Activated CD4-positive, CD25-positive, alpha-beta regulatory T cell treated with anti-CD3 and anti-CD28 coated beads, Interleukin-2, amount 50 U/mL, for 24 hours (primary cell): ENCODE results near the gene RPAIN.
"Not testable (repeated sequence)": the region's sequence is repeated elsewhere in the genome, so short reads cannot be mapped to it uniquely, and the experiment has no call there.

Experiments used
- ATAC-seq, 2 donors: fragments of 150-1000 bp; cut with Tn5 transposase; one replicate each; pipeline ENCODE4 v1.10.0; 2021; ENCODE audit warnings: mild to moderate bottlenecking in 1 of 2, moderate library complexity in 1 of 2

RPAIN gene

GRCh38 chr17:5430413-5430999 lies 10.5 kb downstream of the RPAIN start:
- ATAC-seq, result no peak

DNA sequence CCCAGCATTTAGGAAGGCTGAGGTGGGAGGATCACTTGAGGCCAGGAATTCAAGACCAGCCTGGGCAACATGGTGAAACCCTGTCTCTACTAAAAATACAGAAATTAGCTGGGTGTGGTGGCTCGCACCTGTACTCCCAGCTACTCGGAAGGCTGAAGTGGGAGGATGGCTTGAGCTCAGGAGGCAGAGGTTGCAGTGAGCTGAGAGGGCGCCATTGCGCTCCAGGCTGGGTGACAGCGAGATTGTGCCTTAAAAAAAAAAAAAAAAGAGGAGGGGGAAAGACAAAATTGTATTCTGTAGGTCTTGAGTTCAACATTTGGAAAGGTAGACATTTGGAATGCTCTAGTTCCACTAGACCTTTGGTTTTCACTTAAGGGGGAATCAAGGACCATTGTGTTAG lies 11.3 kb downstream of the RPAIN start:
- ATAC-seq, result not testable (repeated sequence)

- no peak for ATAC-seq
These were observed 12.1 kb downstream of the RPAIN start for GRCh38 chr17:5431949-5432556.

DNA sequence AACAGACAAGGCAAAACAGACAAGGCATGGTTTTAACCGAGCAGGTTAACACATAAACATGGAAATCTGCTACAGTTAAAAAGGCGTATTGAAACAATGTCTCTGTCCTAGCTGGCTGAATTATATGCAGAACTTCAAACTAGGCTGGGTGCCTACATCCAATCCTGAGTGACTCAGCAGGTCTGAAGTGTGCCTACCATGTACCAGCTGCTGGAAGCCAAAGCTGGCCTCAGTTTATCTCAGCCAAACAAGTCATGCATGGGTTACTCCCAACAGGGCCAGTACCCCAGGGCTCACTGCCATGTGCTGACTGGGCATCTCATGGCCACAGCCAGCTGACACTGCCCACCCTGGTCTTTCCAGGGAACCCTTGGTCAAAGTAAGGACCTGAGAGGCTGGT lies 15.0 kb downstream of the RPAIN start:
- no peak for ATAC-seq

DNA sequence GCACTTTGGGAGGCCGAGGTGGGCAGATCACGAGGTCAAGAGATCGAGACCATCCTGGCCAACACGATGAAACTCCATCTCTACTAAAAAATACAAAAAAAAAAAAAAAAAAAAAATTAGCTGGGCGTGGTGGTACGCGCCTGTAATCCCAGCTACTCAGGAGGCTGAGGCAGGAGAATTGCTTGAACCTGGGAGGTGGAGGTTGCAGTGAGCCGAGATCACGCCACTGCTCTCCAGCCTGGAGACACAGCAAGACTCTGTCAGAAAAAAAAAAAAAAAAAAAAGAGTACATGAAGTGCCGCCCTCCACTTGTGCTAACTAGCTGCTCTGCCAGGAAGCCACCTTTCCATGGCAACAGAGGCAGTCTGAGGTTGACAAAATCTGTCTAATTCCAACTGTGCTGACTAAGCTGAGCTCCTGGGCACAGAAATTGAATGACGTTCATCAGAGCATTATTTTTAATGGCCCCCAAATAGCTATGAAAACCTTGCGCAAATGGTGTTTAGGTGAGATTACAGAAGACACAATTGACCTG lies 15.9 kb downstream of the RPAIN start:
- ATAC-seq, result not testable (repeated sequence)

DNA sequence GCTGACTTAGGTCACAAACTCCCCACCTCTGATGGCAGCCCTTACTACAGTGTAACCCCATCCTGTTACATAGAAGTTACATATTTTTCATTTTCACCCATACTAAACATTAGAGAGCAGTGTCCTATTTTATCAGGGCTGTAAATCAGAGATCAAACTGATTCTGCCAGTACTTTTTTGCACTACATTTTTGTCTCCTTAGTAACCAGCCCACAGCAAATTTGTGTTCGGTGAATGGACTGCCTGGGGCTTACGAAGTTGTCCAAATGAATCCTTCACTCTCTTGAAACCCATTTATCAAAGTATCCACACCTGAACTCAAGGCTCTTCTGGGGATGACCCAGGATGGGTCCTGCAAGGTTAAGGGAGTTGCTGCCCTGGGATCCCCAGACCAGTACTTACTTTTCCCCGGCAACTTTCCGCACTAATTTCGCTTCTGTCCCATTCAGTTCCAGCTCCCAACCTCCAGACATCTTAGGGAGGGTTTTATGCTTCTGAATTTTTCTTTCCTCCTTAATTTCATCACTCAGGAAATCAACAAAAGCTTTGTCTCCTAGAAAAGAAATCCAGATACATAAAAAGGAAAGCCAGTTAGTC lies 17.8 kb downstream of the RPAIN start:
- ATAC-seq, result no peak

GRCh38 chr17:5438716-5439445 lies 18.9 kb downstream of the RPAIN start, which contains the start of gene C1QBP:
C1QBP (minus strand) TSS chr17:5439155; CDS start chr17:5439073, 82 bp downstream.
- peak; percentile 87 to 93 for ATAC-seq

- no peak for ATAC-seq
These were observed 19.4 kb downstream of the RPAIN start for GRCh38 chr17:5439446-5439764.

DNA sequence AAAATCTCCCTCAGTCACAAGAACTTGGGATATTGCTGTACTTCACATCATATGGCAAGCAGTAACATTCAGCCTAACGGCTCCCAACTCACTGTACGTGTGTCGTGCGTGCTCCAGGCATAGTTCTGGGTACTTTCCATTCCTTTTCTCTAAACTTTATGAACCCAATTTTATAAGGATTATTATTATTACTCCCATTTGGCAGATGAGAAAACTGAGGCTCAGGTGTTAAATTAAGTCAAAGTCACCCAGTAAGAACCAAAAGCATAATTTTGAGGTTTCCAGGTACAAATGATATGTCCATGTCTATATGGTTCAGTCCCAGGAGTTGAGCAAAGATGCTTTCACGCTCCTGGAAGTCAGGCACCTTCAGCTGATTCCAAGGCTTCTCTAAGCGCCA lies 23.7 kb downstream of the RPAIN start:
- no peak for ATAC-seq

GRCh38 chr17:5444209-5444608 lies 24.2 kb downstream of the RPAIN start:
- no peak for ATAC-seq

GRCh38 chr17:5446786-5447185 lies 26.8 kb downstream of the RPAIN start:
- no peak for ATAC-seq

- no peak for ATAC-seq
These were observed 44.9 kb downstream of the RPAIN start for GRCh38 chr17:5464717-5465507.

DNA sequence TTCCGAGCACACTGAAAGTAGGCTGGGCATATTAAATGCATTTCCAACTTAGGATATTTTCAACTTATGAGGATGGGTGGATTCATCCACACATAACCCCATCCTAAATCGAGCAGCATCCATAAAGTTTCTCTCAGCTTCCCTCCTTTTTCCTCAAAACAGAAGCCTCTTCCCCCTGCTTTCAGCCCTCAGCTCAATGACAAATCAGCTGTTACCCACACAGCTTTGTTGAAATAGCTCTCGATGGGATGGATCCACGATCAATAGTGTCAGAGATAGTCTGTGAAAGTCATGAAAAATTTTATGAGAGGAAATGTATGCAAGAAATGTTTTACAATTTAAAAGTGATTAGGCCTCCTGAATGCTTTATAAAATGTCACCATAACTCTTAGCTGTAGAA lies 46.3 kb downstream of the RPAIN start:
- ATAC-seq, result no peak

DNA sequence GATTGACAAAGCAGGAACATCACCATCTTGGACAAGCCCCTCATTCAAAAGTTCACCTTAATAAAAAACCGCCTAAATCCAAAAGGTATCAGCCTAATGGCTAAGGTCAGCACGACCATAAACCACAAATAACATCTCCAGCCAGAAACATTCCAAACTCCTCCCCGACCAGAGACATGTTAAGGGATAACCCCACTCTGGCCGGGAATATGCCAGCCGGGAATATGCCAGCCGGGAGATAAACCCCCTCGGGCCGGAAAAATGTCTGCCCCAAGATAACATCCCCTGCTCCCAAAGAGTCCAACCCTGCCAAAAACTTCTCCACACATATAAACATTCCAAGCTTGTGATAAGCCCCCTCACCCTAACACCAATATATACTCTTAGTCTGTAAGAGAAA lies 47.4 kb downstream of the RPAIN start:
- ATAC-seq, result no peak

- ATAC-seq, result peak; percentile 11 to 14
These were observed 48.1 kb downstream of the RPAIN start for GRCh38 chr17:5468075-5468473.

GRCh38 chr17:5472511-5472910 lies 52.5 kb downstream of the RPAIN start:
- no peak for ATAC-seq

GRCh38 chr17:5473906-5474305 lies 53.9 kb downstream of the RPAIN start:
- ATAC-seq, result no peak

- ATAC-seq, result no peak
These were observed 59.0 kb downstream of the RPAIN start for GRCh38 chr17:5478992-5479391.

- ATAC-seq, result no peak
These were observed 61.0 kb downstream of the RPAIN start for GRCh38 chr17:5480962-5481361.

GRCh38 chr17:5481451-5481850 lies 61.5 kb downstream of the RPAIN start:
- ATAC-seq, result no peak
